Measurements from ENCODE around the gene PARD3B. TPM values are rescaled to one million over a fixed set of nuclear protein-coding genes. Genes with fewer than 3 reads are reported as not detected.

Gene PARD3B
- total and polyA plus RNA-seq, 2 donors from 2014 or later, result 5.3 to 29.6 TPM

DNA sequence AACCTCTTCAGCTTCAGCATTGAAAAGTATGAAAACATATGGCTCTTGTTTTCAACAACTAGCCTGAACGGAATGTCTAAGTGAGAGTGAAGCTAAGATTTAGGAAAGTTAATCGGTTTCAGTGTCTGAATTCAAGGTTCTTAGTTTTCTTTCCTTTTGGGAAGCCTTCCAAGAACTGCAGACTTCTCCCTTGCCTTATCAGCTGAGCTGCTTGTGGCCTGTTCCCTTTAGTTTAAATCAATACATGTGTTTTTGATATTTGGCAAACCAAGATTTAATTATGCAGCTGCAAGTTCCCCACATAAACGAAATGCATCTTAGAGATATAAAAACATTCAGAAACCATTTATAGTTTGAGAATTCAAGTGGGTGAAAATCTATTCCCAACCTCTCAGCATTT lies 862.7 kb downstream of the PARD3B start:
- no peaks in the 10 kb centered on the region for H3K27me3 ChIP-seq (ENCODE audit: control insufficient read depth, insufficient read depth, low read length)
- TF ChIP-seq, protein P1, sequence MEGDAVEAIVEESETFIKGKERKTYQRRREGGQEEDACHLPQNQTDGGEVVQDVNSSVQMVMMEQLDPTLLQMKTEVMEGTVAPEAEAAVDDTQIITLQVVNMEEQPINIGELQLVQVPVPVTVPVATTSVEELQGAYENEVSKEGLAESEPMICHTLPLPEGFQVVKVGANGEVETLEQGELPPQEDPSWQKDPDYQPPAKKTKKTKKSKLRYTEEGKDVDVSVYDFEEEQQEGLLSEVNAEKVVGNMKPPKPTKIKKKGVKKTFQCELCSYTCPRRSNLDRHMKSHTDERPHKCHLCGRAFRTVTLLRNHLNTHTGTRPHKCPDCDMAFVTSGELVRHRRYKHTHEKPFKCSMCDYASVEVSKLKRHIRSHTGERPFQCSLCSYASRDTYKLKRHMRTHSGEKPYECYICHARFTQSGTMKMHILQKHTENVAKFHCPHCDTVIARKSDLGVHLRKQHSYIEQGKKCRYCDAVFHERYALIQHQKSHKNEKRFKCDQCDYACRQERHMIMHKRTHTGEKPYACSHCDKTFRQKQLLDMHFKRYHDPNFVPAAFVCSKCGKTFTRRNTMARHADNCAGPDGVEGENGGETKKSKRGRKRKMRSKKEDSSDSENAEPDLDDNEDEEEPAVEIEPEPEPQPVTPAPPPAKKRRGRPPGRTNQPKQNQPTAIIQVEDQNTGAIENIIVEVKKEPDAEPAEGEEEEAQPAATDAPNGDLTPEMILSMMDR (IDR thresholded peaks at IDR 0.05; ENCODE audit: borderline replicate concordance, extremely low read depth, insufficient read depth), result no peak
- intact Hi-C loops (cut with DNase I), result no loop called here
- H3K27ac ChIP-seq (ENCODE audit: low read depth in 2 of 2, low read length in 2 of 2), result no peak overlapping the region
- peak in 2 of 5 donors; percentile 11 to 45 for DNase-seq
- no peak overlapping the region for H3K9ac ChIP-seq (ENCODE audit: low read length in 3 of 3)
- no peaks in the 10 kb centered on the region for H3K36me3 ChIP-seq (ENCODE audit: control insufficient read depth in 2 of 3, insufficient read depth in 3 of 3, low read length in 3 of 3)
- H3K4me1 ChIP-seq (ENCODE audit: control insufficient read depth in 2 of 3, insufficient read depth in 2 of 3, low read depth in 1 of 3, low read length in 3 of 3), result no peaks in the 10 kb centered on the region
- no peak for FAIRE-seq
- no peaks in the 10 kb centered on the region for H3K9me3 ChIP-seq (ENCODE audit: control insufficient read depth in 2 of 3, insufficient read depth in 1 of 3, low read length in 3 of 3)
- H3K4me3 ChIP-seq (ENCODE audit: low read length in 3 of 3), result no peak overlapping the region

DNA sequence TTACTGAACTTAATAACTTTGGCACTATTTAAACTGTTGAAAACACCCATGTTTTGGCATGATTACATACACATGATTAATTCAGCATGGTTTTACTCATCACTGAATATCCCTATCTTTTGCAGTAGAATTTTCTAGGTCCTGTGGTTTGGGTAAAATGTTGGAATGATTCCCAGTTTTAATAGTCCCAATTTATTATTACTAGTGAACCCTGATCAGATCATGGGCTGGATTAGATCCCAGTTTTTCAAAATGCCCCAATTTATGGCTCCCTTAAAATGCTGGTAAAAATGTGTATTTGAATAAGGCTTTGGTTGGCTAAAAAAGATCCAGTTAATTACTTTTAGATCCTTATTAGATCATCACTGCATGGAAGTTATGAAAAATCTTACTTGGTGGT lies 863.4 kb downstream of the PARD3B start:
- Histone ChIP-seq H3K36me3 (ENCODE audit: control insufficient read depth in 2 of 3, insufficient read depth in 3 of 3, low read length in 3 of 3) (no peaks in the 10 kb centered on the region), H3K27me3 (ENCODE audit: control insufficient read depth, insufficient read depth, low read length) (no peaks in the 10 kb centered on the region), H3K9me3 (ENCODE audit: control insufficient read depth in 2 of 3, insufficient read depth in 1 of 3, low read length in 3 of 3) (no peaks in the 10 kb centered on the region), H3K4me1 (ENCODE audit: control insufficient read depth in 2 of 3, insufficient read depth in 2 of 3, low read depth in 1 of 3, low read length in 3 of 3) (no peaks in the 10 kb centered on the region), H3K9ac (ENCODE audit: low read length in 3 of 3) (no peak overlapping the region), H3K27ac (ENCODE audit: low read depth in 2 of 2, low read length in 2 of 2) (no peak overlapping the region), H3K4me3 (ENCODE audit: low read length in 3 of 3) (no peak overlapping the region)
- FAIRE-seq (no peak), DNase-seq (no peak)
- TF ChIP-seq, protein P1 (IDR thresholded peaks at IDR 0.05; ENCODE audit: borderline replicate concordance, extremely low read depth, insufficient read depth), result no peak
- intact Hi-C loops (cut with DNase I), result no loop called here

DNA sequence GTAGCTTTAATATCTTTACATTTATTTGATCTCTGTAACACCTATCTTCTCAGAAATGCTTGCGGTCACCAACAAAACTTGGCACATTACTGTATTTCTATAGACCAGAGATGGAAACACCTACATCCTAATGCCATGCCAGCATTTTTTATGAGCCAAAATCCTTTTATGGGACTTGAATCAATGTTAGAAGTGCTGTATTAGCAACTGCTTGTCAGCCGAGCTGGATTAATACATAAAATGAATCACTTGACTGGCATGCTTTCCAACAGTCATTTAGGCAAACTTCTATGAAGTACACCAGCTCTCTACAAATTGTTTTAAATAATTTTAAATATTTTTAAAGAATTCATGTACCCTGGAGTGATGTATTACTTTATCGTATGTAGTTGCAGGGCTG lies 864.1 kb downstream of the PARD3B start:
- Histone ChIP-seq H3K27me3 (ENCODE audit: control insufficient read depth, insufficient read depth, low read length) (no peaks in the 10 kb centered on the region), H3K9me3 (ENCODE audit: control insufficient read depth in 2 of 3, insufficient read depth in 1 of 3, low read length in 3 of 3) (no peaks in the 10 kb centered on the region), H3K36me3 (ENCODE audit: control insufficient read depth in 2 of 3, insufficient read depth in 3 of 3, low read length in 3 of 3) (no peaks in the 10 kb centered on the region), H3K4me3 (ENCODE audit: low read length in 3 of 3) (no peak overlapping the region), H3K9ac (ENCODE audit: low read length in 3 of 3) (no peak overlapping the region), H3K27ac (ENCODE audit: low read depth in 2 of 2, low read length in 2 of 2) (no peak overlapping the region), H3K4me1 (ENCODE audit: control insufficient read depth in 2 of 3, insufficient read depth in 2 of 3, low read depth in 1 of 3, low read length in 3 of 3) (no peaks in the 10 kb centered on the region)
- intact Hi-C loops (cut with DNase I), result no loop called here
- DNase-seq (no peak), FAIRE-seq (no peak)
- TF ChIP-seq, protein P1 (IDR thresholded peaks at IDR 0.05; ENCODE audit: borderline replicate concordance, extremely low read depth, insufficient read depth), result no peak

DNA sequence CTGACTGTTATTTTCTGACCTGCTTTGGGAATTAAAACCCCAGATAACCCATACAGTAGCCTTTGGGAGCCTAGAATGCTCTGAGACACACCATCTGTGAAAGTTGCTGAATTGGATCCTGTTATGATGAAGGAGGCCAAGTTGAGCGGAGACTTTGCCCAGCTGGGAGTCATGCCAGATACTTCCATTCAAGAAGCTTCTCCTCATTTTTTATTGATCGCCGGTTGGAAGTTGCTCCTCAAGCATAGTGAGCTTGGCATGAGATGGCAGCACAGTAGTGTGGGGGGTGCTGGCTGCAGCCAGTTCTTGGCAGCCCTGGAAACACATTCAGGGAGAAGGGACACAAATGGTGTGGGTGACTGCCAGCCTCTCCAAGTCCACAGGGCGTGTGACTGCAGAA lies 866.3 kb downstream of the PARD3B start:
- no peak for DNase-seq
- no peaks in the 10 kb centered on the region for H3K27me3 ChIP-seq (ENCODE audit: control insufficient read depth, insufficient read depth, low read length)
- no peaks in the 10 kb centered on the region for H3K9me3 ChIP-seq (ENCODE audit: control insufficient read depth in 2 of 3, insufficient read depth in 1 of 3, low read length in 3 of 3)
- no peak for FAIRE-seq
- H3K27ac ChIP-seq (ENCODE audit: low read depth in 2 of 2, low read length in 2 of 2), result no peak overlapping the region
- TF ChIP-seq, protein P1 (IDR thresholded peaks at IDR 0.05; ENCODE audit: borderline replicate concordance, extremely low read depth, insufficient read depth), result no peak
- no peak overlapping the region for H3K4me3 ChIP-seq (ENCODE audit: low read length in 3 of 3)
- no peaks in the 10 kb centered on the region for H3K36me3 ChIP-seq (ENCODE audit: control insufficient read depth in 2 of 3, insufficient read depth in 3 of 3, low read length in 3 of 3)
- no peaks in the 10 kb centered on the region for H3K4me1 ChIP-seq (ENCODE audit: control insufficient read depth in 2 of 3, insufficient read depth in 2 of 3, low read depth in 1 of 3, low read length in 3 of 3)
- intact Hi-C loops (cut with DNase I), result no loop called here
- H3K9ac ChIP-seq (ENCODE audit: low read length in 3 of 3), result no peak overlapping the region
